ENCODE results near the gene ENG. TPM values are rescaled to one million over a fixed set of nuclear protein-coding genes. Genes with fewer than 3 reads are reported as not detected.

Gene ENG
- polyA plus RNA-seq, 1 of the 3 experiments (the other 2 are of a cell fraction): 18.8 TPM

DNA sequence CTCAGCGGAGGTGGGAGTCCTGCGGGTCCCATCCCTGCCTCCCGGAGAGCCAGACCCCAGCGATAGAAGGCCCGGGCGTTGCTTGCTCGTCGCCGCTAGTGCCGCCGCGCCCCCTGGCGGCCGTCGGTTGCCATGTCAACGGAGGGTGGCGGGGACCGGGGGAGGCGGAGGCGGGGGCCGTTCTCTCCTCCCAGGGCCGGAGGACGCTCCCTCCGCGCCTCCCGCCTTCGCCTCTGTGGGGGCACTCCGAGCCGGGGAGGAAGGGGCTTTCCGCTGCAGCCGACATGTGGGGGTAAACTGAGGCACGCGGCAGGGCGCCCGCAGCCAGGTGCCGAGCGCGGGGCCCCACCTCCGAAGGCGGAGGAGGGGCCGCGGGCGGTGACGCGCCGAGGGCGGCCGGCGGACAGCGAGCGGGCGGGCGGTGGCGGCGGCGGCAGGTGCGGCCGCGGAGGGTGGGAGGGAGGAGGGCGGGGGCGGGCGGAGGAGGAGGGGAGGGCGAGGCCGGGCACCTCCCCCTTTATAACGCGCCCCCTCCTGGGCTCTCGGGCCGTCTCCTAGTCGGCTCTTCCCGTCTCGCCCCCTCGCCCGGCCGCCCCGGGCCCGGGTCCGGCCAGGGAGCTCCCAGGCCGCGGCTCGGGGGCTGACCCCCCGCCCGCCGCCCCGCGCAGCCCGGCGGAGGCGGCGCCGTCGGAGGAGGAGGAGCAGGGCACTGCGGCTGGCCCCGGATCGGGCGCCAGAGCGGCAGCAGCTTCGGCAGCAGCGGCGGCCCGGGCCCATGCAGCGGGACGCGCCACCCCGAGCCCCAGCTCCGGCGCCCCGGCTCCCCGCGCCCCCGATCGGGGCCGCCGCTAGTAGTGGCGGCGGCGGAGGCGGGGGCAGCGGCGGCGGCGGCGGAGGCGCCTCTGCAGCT lies 69.2 kb downstream of the ENG start:
- peak; percentile 97 for DNase-seq
- peak overlapping the region; percentile 70; the same call in 1 of the 2 replicates for H3K4me2 ChIP-seq
- H3K4me1 ChIP-seq (ENCODE audit: control insufficient read depth in 1 of 2, insufficient read depth in 2 of 2, low read depth in 1 of 2, low read length in 1 of 2): peaks cover 6 to 18% of the 10 kb centered on the region in 2 experiments
- peak overlapping the region; percentile 99; the same call in 1 of the 2 replicates for H3K9ac ChIP-seq
- H3K27me3 ChIP-seq (ENCODE audit: insufficient read depth): no peaks in the 10 kb centered on the region
- H2AFZ ChIP-seq (ENCODE audit: low read depth): 0 out of 2 replicates have a peak overlapping the region, but pooled peaks have one; percentile 65
- peaks cover 2% of the 10 kb centered on the region for H3F3A ChIP-seq (replicated peaks; ENCODE audit: insufficient read depth)
- ChIA-PET CTCF (interaction anchor here (0.6 to 6.3 kb wide), 48 partner anchors 8 to 1327 kb away, joined by 3 to 87 read pairs (median 4); partner anchors contain the start of genes STXBP1 and TOR2A), POLR2A (interaction anchor here (0.6 to 1.8 kb wide), 11 partner anchors 10 to 361 kb away, joined by 3 to 8 read pairs (median 4); partner anchors contain the start of genes TOR2A and ZNF79)
- peak overlapping the region; percentile 82 to 90 for H3K4me3 ChIP-seq (ENCODE audit: low read depth in 2 of 2, low read length in 1 of 2)
- no peak for TF ChIP-seq FOSL2 (IDR thresholded peaks at IDR 0.05; ENCODE audit: borderline replicate concordance, low read depth)
- no peak for TF ChIP-seq POLR2AphosphoS5 (IDR thresholded peaks at IDR 0.05; ENCODE audit: low read depth, low read length)
- TF ChIP-seq, protein P1, sequence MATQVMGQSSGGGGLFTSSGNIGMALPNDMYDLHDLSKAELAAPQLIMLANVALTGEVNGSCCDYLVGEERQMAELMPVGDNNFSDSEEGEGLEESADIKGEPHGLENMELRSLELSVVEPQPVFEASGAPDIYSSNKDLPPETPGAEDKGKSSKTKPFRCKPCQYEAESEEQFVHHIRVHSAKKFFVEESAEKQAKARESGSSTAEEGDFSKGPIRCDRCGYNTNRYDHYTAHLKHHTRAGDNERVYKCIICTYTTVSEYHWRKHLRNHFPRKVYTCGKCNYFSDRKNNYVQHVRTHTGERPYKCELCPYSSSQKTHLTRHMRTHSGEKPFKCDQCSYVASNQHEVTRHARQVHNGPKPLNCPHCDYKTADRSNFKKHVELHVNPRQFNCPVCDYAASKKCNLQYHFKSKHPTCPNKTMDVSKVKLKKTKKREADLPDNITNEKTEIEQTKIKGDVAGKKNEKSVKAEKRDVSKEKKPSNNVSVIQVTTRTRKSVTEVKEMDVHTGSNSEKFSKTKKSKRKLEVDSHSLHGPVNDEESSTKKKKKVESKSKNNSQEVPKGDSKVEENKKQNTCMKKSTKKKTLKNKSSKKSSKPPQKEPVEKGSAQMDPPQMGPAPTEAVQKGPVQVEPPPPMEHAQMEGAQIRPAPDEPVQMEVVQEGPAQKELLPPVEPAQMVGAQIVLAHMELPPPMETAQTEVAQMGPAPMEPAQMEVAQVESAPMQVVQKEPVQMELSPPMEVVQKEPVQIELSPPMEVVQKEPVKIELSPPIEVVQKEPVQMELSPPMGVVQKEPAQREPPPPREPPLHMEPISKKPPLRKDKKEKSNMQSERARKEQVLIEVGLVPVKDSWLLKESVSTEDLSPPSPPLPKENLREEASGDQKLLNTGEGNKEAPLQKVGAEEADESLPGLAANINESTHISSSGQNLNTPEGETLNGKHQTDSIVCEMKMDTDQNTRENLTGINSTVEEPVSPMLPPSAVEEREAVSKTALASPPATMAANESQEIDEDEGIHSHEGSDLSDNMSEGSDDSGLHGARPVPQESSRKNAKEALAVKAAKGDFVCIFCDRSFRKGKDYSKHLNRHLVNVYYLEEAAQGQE (IDR thresholded peaks at IDR 0.05; ENCODE audit: low read depth, low read length): no peak
- peak; percentile 79 for TF ChIP-seq CTCF (IDR thresholded peaks at IDR 0.05)
- TF ChIP-seq RAD21 (IDR thresholded peaks at IDR 0.05; ENCODE audit: low read length): peak; percentile 80
- no peak for TF ChIP-seq MEF2A (IDR thresholded peaks at IDR 0.05; ENCODE audit: borderline replicate concordance, low read depth)
- no peak for TF ChIP-seq FOXJ3 (CRISPR knock-in tag; IDR thresholded peaks at IDR 0.05)
- peak; percentile 15; the same call in 1 of the 2 replicates for TF ChIP-seq NRF1 (IDR thresholded peaks at IDR 0.05; ENCODE audit: low read depth, low read length)
- no peak for TF ChIP-seq YY1 (IDR thresholded peaks at IDR 0.05; ENCODE audit: low read depth)
- TF ChIP-seq SMC3 (IDR thresholded peaks at IDR 0.05; ENCODE audit: low read depth, low read length): peak; percentile 81
- H3K9me2 ChIP-seq: no peaks in the 10 kb centered on the region
- H3K27ac ChIP-seq (ENCODE audit: low read depth in 2 of 2, low read length in 1 of 2): peak overlapping the region; percentile 47 to 92; a peak in 3 of 4 replicates
- no peaks in the 10 kb centered on the region for H3K9me3 ChIP-seq
- H3K36me3 ChIP-seq (replicated peaks in 1 of 2; ENCODE audit: control insufficient read depth in 1 of 2, insufficient read depth in 2 of 2, low read length in 1 of 2): peaks cover 32 to 35% of the 10 kb centered on the region in 2 experiments
- peaks cover 44% of the 10 kb centered on the region for H3K79me2 ChIP-seq (ENCODE audit: insufficient read depth)
- H4K20me1 ChIP-seq (ENCODE audit: insufficient read depth): peaks cover 40% of the 10 kb centered on the region
- no CpG with 5 or more reads among the region's 123 CpGs for WGBS (ENCODE audit: low lambda C conversion rate)

Data from SK-N-SH (cell line).